HEK293 (cell line): ENCODE data around the gene TRAF4.
A peak's percentile ranks its signal among the peaks of the same experiment; 100 is the strongest.

Source experiments
- BCL11B ChIP-seq: fragments of 450-650 bp; formaldehyde crosslinking; IDR thresholded peaks from 2 replicates; pipeline ENCODE4 v1.5.1; 2016; ENCODE audit warnings: low read depth, missing biosample characterization, missing genetic modification characterization
- KLF7 ChIP-seq: fragments of 450-650 bp; formaldehyde crosslinking; IDR thresholded peaks from 2 replicates; pipeline ENCODE4 v1.5.1; 2016; ENCODE audit warnings: missing biosample characterization, missing genetic modification characterization, borderline replicate concordance
- KLF9 ChIP-seq: fragments of 450-650 bp; formaldehyde crosslinking; IDR thresholded peaks from 2 replicates; pipeline ENCODE4 v1.5.1; 2016; ENCODE audit warnings: missing biosample characterization, missing genetic modification characterization, low read depth
- OSR2 ChIP-seq: fragments of 450-650 bp; formaldehyde crosslinking; IDR thresholded peaks from 2 replicates; pipeline ENCODE4 v1.5.1; 2016; ENCODE audit warnings: missing biosample characterization, missing genetic modification characterization
- PATZ1 ChIP-seq: fragments of 450-650 bp; formaldehyde crosslinking; IDR thresholded peaks from 2 replicates; pipeline ENCODE4 v1.5.1; 2016; ENCODE audit warnings: missing biosample characterization, missing genetic modification characterization
- PRDM4 ChIP-seq: fragments of 450-650 bp; formaldehyde crosslinking; IDR thresholded peaks from 2 replicates; pipeline ENCODE4 v1.5.1; 2017; ENCODE audit warnings: missing biosample characterization, missing genetic modification characterization
- PRDM6 ChIP-seq: fragments of 450-650 bp; formaldehyde crosslinking; IDR thresholded peaks from 2 replicates; pipeline ENCODE4 v1.5.1; 2017; ENCODE audit warnings: missing biosample characterization, missing genetic modification characterization
- SCRT1 ChIP-seq: fragments of 450-650 bp; formaldehyde crosslinking; IDR thresholded peaks from 2 replicates; pipeline ENCODE4 v1.5.1; 2016; ENCODE audit warnings: missing biosample characterization, missing genetic modification characterization, borderline replicate concordance
- ZBTB17 ChIP-seq: fragments of 450-650 bp; formaldehyde crosslinking; IDR thresholded peaks from 2 replicates; pipeline ENCODE4 v1.5.1; 2016; ENCODE audit warnings: missing biosample characterization, missing genetic modification characterization
- ZBTB44 ChIP-seq: fragments of 450-650 bp; IDR thresholded peaks from 2 replicates; pipeline ENCODE4 v1.5.1; 2018; ENCODE audit warnings: missing biosample characterization, mild to moderate bottlenecking, missing genetic modification characterization
- ZBTB48 ChIP-seq: fragments of 450-650 bp; formaldehyde crosslinking; IDR thresholded peaks from 2 replicates; pipeline ENCODE4 v1.5.1; 2016; ENCODE audit warnings: missing biosample characterization, missing genetic modification characterization
- ZFP3 ChIP-seq: fragments of 450-650 bp; formaldehyde crosslinking; IDR thresholded peaks from 2 replicates; pipeline ENCODE4 v1.5.1; 2016; ENCODE audit warnings: low read depth, missing biosample characterization, missing genetic modification characterization
- ZNF19 ChIP-seq: fragments of 450-650 bp; formaldehyde crosslinking; IDR thresholded peaks from 2 replicates; pipeline ENCODE4; 2016; ENCODE audit warnings: missing biosample characterization, missing genetic modification characterization, low read depth
- ZNF274 ChIP-seq, 2 experiments: fragments of 200-500 bp in 1 of 2; fragments of 450-650 bp in 1 of 2; sonication (Bioruptor generic) in 1 of 2; formaldehyde crosslinking in 1 of 2; IDR thresholded peaks; 2 replicates each; pipeline versions ENCODE4 v1.5.1 to v1.6.1; 2014 to 2016; ENCODE audit warnings: borderline replicate concordance in 1 of 2, inconsistent platforms in 1 of 2, low read length in 1 of 2, missing biosample characterization in 1 of 2, missing genetic modification characterization in 1 of 2
- ZNF292 ChIP-seq: fragments of 450-650 bp; formaldehyde crosslinking; IDR thresholded peaks from 2 replicates; pipeline ENCODE4 v1.5.1; 2016; ENCODE audit warnings: low read depth, missing biosample characterization, missing genetic modification characterization, borderline replicate concordance
- ZNF366 ChIP-seq: fragments of 450-650 bp; formaldehyde crosslinking; conservative IDR thresholded peaks from 2 replicates; pipeline ENCODE4 v1.5.1; 2016; ENCODE audit warnings: missing biosample characterization, missing genetic modification characterization
- ZNF398 ChIP-seq: fragments of 450-650 bp; formaldehyde crosslinking; IDR thresholded peaks from 2 replicates; pipeline ENCODE4 v1.5.1; 2017; ENCODE audit warnings: missing biosample characterization, missing genetic modification characterization
- ZNF585B ChIP-seq: fragments of 450-650 bp; formaldehyde crosslinking; IDR thresholded peaks from 2 replicates; pipeline ENCODE4 v1.5.1; 2016; ENCODE audit warnings: missing biosample characterization, missing genetic modification characterization
- ZNF596 ChIP-seq: fragments of 450-650 bp; IDR thresholded peaks from 2 replicates; pipeline ENCODE4 v1.5.0; 2018; ENCODE audit warnings: missing biosample characterization, mild to moderate bottlenecking, missing genetic modification characterization, moderate library complexity
- ZNF600 ChIP-seq: fragments of 450-650 bp; formaldehyde crosslinking; IDR thresholded peaks from 2 replicates; pipeline ENCODE4 v1.5.1; 2016; ENCODE audit warnings: missing biosample characterization, missing genetic modification characterization

The TRAF4 gene

GRCh38 chr17:28724500-28725165, 19.2 kb upstream of the TRAF4 start (continued):
- TF ChIP-seq ZBTB44 (tag by site-specific recombination) (peak; percentile 42; the same call in 1 of the 2 replicates), ZNF600 (tag by site-specific recombination) (0 out of 2 replicates have a peak, but pooled peaks have one; percentile 14), PRDM4 (tag by site-specific recombination) (peak; percentile 73), KLF9 (tag by site-specific recombination) (peak; percentile 75), ZNF366 (tag by site-specific recombination) (peak; percentile 9; the same call in 1 of the 2 replicates), ZNF19 (tag by site-specific recombination) (no peak), ZBTB48 (tag by site-specific recombination) (peak; percentile 75; the same call in 1 of the 2 replicates), ZNF274 (IDR thresholded peaks at IDR 0.05; ENCODE audit: low read length) (no peak), ZNF274 (tag by site-specific recombination; IDR thresholded peaks at IDR 0.05; ENCODE audit: borderline replicate concordance) (no peak), OSR2 (tag by site-specific recombination) (peak; percentile 57), ZBTB17 (tag by site-specific recombination) (peak; percentile 77), KLF7 (tag by site-specific recombination) (no peak), ZFP3 (tag by site-specific recombination) (no peak), ZNF596 (tag by site-specific recombination) (no peak), ZNF292 (tag by site-specific recombination) (no peak), PRDM6 (tag by site-specific recombination) (peak; percentile 85), BCL11B (tag by site-specific recombination) (peak; percentile 42), ZNF585B (tag by site-specific recombination) (no peak), SCRT1 (tag by site-specific recombination) (no peak), PATZ1 (tag by site-specific recombination) (peak; percentile 22; the same call in 1 of the 2 replicates), ZNF398 (tag by site-specific recombination) (no peak)
- TF ChIP-seq, all 188 proteins: peak for 20
